Activated CD4-positive, alpha-beta memory T cell treated with anti-CD3 and anti-CD28 coated beads, Interleukin-2, amount 10 ng/mL, durations not matched to agents 7 days and 5 days (primary cell): ENCODE data around the gene GIMAP2. TPM values are rescaled to one million over a fixed set of nuclear protein-coding genes. Genes with fewer than 3 reads are reported as not detected.
A peak's percentile ranks its signal among the peaks of the same experiment; 100 is the strongest.

ENCODE experiments used
- CTCF ChIA-PET: fragments of 350-600 bp; sonication (Branson Sonifier 250); formaldehyde crosslinking; loops from one replicate; lab custom pipeline; 2021; ENCODE audit warnings: antibody characterized with exemption, inconsistent platforms; lab: Charles Lee
- POLR2A ChIA-PET: fragments of 350-600 bp; sonication (Branson Sonifier 250); formaldehyde crosslinking; loops from one replicate; lab custom pipeline; 2021; ENCODE audit warnings: antibody characterized with exemption; lab: Charles Lee
- DNase-seq: peaks from one replicate; pipeline ENCODE4 v3.0.0-alpha.2; 2020
- H3K27ac Mint-ChIP-seq: one replicate; pipeline ENCODE4 v1.8.0; 2021; ENCODE audit warnings: mild to moderate bottlenecking, mixed read lengths
- H3K27me3 Mint-ChIP-seq: one replicate; pipeline ENCODE4 v1.8.0; 2021; ENCODE audit warnings: mixed read lengths
- H3K36me3 Mint-ChIP-seq: one replicate; pipeline ENCODE4 v1.8.0; 2021; ENCODE audit warnings: low read depth, mixed read lengths
- H3K4me1 Mint-ChIP-seq: one replicate; pipeline ENCODE4 v1.8.0; 2021; ENCODE audit warnings: mixed read lengths
- H3K4me3 Mint-ChIP-seq: one replicate; pipeline ENCODE4 v1.8.0; 2021; ENCODE audit warnings: mild to moderate bottlenecking, mixed read lengths
- H3K9me3 Mint-ChIP-seq: one replicate; pipeline ENCODE4 v1.8.0; 2021; ENCODE audit warnings: mixed read lengths
- total RNA-seq, 2 experiments: library from RNA; stranded (reverse); gene quantifications; one replicate each; pipeline ENCODE4 v1.2.3, GENCODE V29; 2021

GIMAP2 gene
- total RNA-seq, 2 experiments from 2014 or later: 113 to 120 TPM

- H3K27me3 Mint-ChIP-seq: no peaks in the 10 kb centered on the region
- no peak overlapping the region for H3K4me3 Mint-ChIP-seq
Measured at GRCh38 chr7:150719960-150720891, 34.7 kb downstream of the GIMAP2 start.

GRCh38 chr7:150721970-150722373 is 36.5 kb downstream of the GIMAP2 start:
- H3K4me3 Mint-ChIP-seq: no peak overlapping the region
- H3K9me3 Mint-ChIP-seq: peaks cover 14% of the 10 kb centered on the region
- H3K27me3 Mint-ChIP-seq: no peaks in the 10 kb centered on the region
- peaks cover 93% of the 10 kb centered on the region for H3K36me3 Mint-ChIP-seq
- peaks cover 52% of the 10 kb centered on the region for H3K4me1 Mint-ChIP-seq
- no peak overlapping the region for H3K27ac Mint-ChIP-seq
- DNase-seq: no peak
- ChIA-PET CTCF (no interaction called here), POLR2A (interaction anchor here (0.7 to 1.5 kb wide), 3 partner anchors 17 to 154 kb away, joined by 3 read pairs; no protein-coding TSS in a partner anchor)

More at GRCh38 chr7:150719960-150720891, 34.7 kb downstream of the GIMAP2 start:
- H3K27ac Mint-ChIP-seq: no peak overlapping the region
- peaks cover 3% of the 10 kb centered on the region for H3K9me3 Mint-ChIP-seq
- ChIA-PET POLR2A (interaction anchor here (1.0 to 1.2 kb wide), 4 partner anchors 10 to 18 kb away, joined by 3 to 5 read pairs (median 4); no protein-coding TSS in a partner anchor), CTCF (no interaction called here)
- peaks cover 60% of the 10 kb centered on the region for H3K4me1 Mint-ChIP-seq
- DNase-seq: no peak
- peaks cover 84% of the 10 kb centered on the region for H3K36me3 Mint-ChIP-seq

GRCh38 chr7:150722431-150722931 is 37.0 kb downstream of the GIMAP2 start:
- Mint-ChIP-seq H3K4me3 (no peak overlapping the region), H3K4me1 (peaks cover 49% of the 10 kb centered on the region), H3K27ac (no peak overlapping the region), H3K27me3 (no peaks in the 10 kb centered on the region), H3K36me3 (peaks cover 94% of the 10 kb centered on the region), H3K9me3 (peaks cover 19% of the 10 kb centered on the region)
- ChIA-PET POLR2A (interaction anchor here (0.7 to 1.5 kb wide), 4 partner anchors 16 to 156 kb away, joined by 3 read pairs; no protein-coding TSS in a partner anchor), CTCF (interaction anchor here (1.3 kb wide), 1 partner anchor 101 kb away, joined by 3 read pairs; no protein-coding TSS in a partner anchor)
- DNase-seq: no peak

- ChIA-PET CTCF (interaction anchor here (0.8 to 1.3 kb wide), 2 partner anchors 102 to 275 kb away, joined by 3 read pairs; no protein-coding TSS in a partner anchor), POLR2A (interaction anchor here (0.6 to 1.0 kb wide), 3 partner anchors 9 to 157 kb away, joined by 3 read pairs; no protein-coding TSS in a partner anchor)
- Mint-ChIP-seq H3K9me3 (peaks cover 29% of the 10 kb centered on the region), H3K36me3 (peaks cover 92% of the 10 kb centered on the region), H3K4me3 (no peak overlapping the region), H3K27me3 (no peaks in the 10 kb centered on the region), H3K27ac (no peak overlapping the region), H3K4me1 (peaks cover 39% of the 10 kb centered on the region)
- no peak for DNase-seq
Measured at GRCh38 chr7:150723467-150723866, 38.0 kb downstream of the GIMAP2 start.

- POLR2A ChIA-PET: interaction anchor here (0.6 to 1.3 kb wide), 3 partner anchors 11 to 111 kb away, joined by 3 to 10 read pairs (median 4); partner anchors contain the start of gene GIMAP1
- Mint-ChIP-seq H3K36me3 (peaks cover 74% of the 10 kb centered on the region), H3K9me3 (peaks cover 39% of the 10 kb centered on the region), H3K4me1 (peaks cover 40% of the 10 kb centered on the region), H3K27me3 (no peaks in the 10 kb centered on the region), H3K4me3 (no peak overlapping the region), H3K27ac (no peak overlapping the region)
- CTCF ChIA-PET: no interaction called here
- no peak for DNase-seq
Measured at GRCh38 chr7:150727381-150727780, 41.9 kb downstream of the GIMAP2 start.

GRCh38 chr7:150728011-150728410 is 42.5 kb downstream of the GIMAP2 start:
- DNase-seq: no peak
- Mint-ChIP-seq H3K27me3 (no peaks in the 10 kb centered on the region), H3K9me3 (peaks cover 39% of the 10 kb centered on the region), H3K36me3 (peaks cover 68% of the 10 kb centered on the region), H3K4me3 (no peak overlapping the region), H3K4me1 (peaks cover 44% of the 10 kb centered on the region), H3K27ac (no peak overlapping the region)
- ChIA-PET POLR2A (interaction anchor here (1.0 to 5.6 kb wide), 4 partner anchors 11 to 28 kb away, joined by 3 to 60 read pairs (median 7); partner anchors contain the start of gene GIMAP1), CTCF (interaction anchor here (7.9 kb wide), 1 partner anchor 11 kb away, joined by 44 read pairs; the partner anchor contains the start of gene GIMAP1)

- H3K27ac Mint-ChIP-seq: no peak overlapping the region
- ChIA-PET CTCF (interaction anchor here (7.9 kb wide), 1 partner anchor 12 kb away, joined by 44 read pairs; the partner anchor contains the start of gene GIMAP1), POLR2A (interaction anchor here (1.0 to 5.6 kb wide), 4 partner anchors 10 to 61 kb away, joined by 3 to 60 read pairs (median 4); partner anchors contain the start of gene GIMAP1)
- H3K36me3 Mint-ChIP-seq: peaks cover 62% of the 10 kb centered on the region
- no peak for DNase-seq
- peaks cover 50% of the 10 kb centered on the region for H3K4me1 Mint-ChIP-seq
- no peak overlapping the region for H3K4me3 Mint-ChIP-seq
- H3K9me3 Mint-ChIP-seq: peaks cover 39% of the 10 kb centered on the region
- H3K27me3 Mint-ChIP-seq: no peaks in the 10 kb centered on the region
Measured at GRCh38 chr7:150728609-150729008, 43.1 kb downstream of the GIMAP2 start.

- Mint-ChIP-seq H3K4me3 (peak overlapping the region; percentile 51), H3K27ac (peak overlapping the region; percentile 94), H3K27me3 (no peaks in the 10 kb centered on the region), H3K9me3 (peaks cover 25% of the 10 kb centered on the region), H3K36me3 (peaks cover 34% of the 10 kb centered on the region), H3K4me1 (peaks cover 74% of the 10 kb centered on the region)
- no peak for DNase-seq
- ChIA-PET POLR2A (interaction anchor here (0.6 to 5.6 kb wide), 27 partner anchors 8 to 282 kb away, joined by 3 to 60 read pairs (median 5); partner anchors contain the start of genes GIMAP1, GIMAP2, GIMAP4 and GIMAP6), CTCF (interaction anchor here (1.0 to 7.9 kb wide), 6 partner anchors 12 to 230 kb away, joined by 3 to 44 read pairs (median 4); partner anchors contain the start of genes GIMAP1 and GIMAP6)
Measured at GRCh38 chr7:150731916-150732315, 46.4 kb downstream of the GIMAP2 start.

- H3K4me1 Mint-ChIP-seq: peaks cover 80% of the 10 kb centered on the region
- H3K36me3 Mint-ChIP-seq: peaks cover 31% of the 10 kb centered on the region
- no peaks in the 10 kb centered on the region for H3K27me3 Mint-ChIP-seq
- H3K27ac Mint-ChIP-seq: peak overlapping the region; percentile 94
- H3K4me3 Mint-ChIP-seq: peak overlapping the region; percentile 21
- DNase-seq: no peak
- ChIA-PET CTCF (interaction anchor here (0.8 to 7.9 kb wide), 11 partner anchors 9 to 326 kb away, joined by 3 to 44 read pairs (median 3); partner anchors contain the start of genes GIMAP1, GIMAP4 and GIMAP6), POLR2A (interaction anchor here (1.0 to 5.6 kb wide), 21 partner anchors 10 to 283 kb away, joined by 3 to 60 read pairs (median 9); partner anchors contain the start of genes GIMAP1, GIMAP2, GIMAP4 and GIMAP6)
- peaks cover 15% of the 10 kb centered on the region for H3K9me3 Mint-ChIP-seq
Measured at GRCh38 chr7:150732786-150733481, 47.4 kb downstream of the GIMAP2 start.

- DNase-seq: no peak
- peak overlapping the region; percentile 94 for H3K27ac Mint-ChIP-seq
Measured at GRCh38 chr7:150733482-150734095, 48.1 kb downstream of the GIMAP2 start.

GRCh38 chr7:150734254-150734653 is 48.7 kb downstream of the GIMAP2 start:
- no peaks in the 10 kb centered on the region for H3K27me3 Mint-ChIP-seq
- H3K4me3 Mint-ChIP-seq: no peak overlapping the region
- H3K4me1 Mint-ChIP-seq: peaks cover 77% of the 10 kb centered on the region
- H3K9me3 Mint-ChIP-seq: peaks cover 5% of the 10 kb centered on the region
- H3K27ac Mint-ChIP-seq: peak overlapping the region; percentile 94
- no peak for DNase-seq
- POLR2A ChIA-PET: interaction anchor here (1.0 to 5.8 kb wide), 5 partner anchors 9 to 283 kb away, joined by 3 to 41 read pairs (median 11); partner anchors contain the start of gene GIMAP1
- CTCF ChIA-PET: interaction anchor here (0.9 to 7.9 kb wide), 2 partner anchors 17 to 48 kb away, joined by 3 to 44 read pairs; partner anchors contain the start of genes GIMAP1 and GIMAP2
- peaks cover 34% of the 10 kb centered on the region for H3K36me3 Mint-ChIP-seq

More at GRCh38 chr7:150733482-150734095, 48.1 kb downstream of the GIMAP2 start:
- Mint-ChIP-seq H3K9me3 (peaks cover 9% of the 10 kb centered on the region), H3K4me3 (peak overlapping the region; percentile 21), H3K4me1 (peaks cover 78% of the 10 kb centered on the region), H3K36me3 (peaks cover 33% of the 10 kb centered on the region), H3K27me3 (no peaks in the 10 kb centered on the region)
- ChIA-PET CTCF (interaction anchor here (1.2 to 7.9 kb wide), 6 partner anchors 8 to 232 kb away, joined by 3 to 44 read pairs (median 4); partner anchors contain the start of genes GIMAP1 and GIMAP4), POLR2A (interaction anchor here (1.5 to 5.6 kb wide), 11 partner anchors 10 to 284 kb away, joined by 4 to 60 read pairs (median 16); partner anchors contain the start of genes GIMAP1, GIMAP2, GIMAP6 and GIMAP7)
